ENCODE data around the gene GPX1. TPM values are rescaled to one million over a fixed set of nuclear protein-coding genes. Genes with fewer than 3 reads are reported as not detected.
A peak's percentile ranks its signal among the peaks of the same experiment; 100 is the strongest.
"Not testable (repeated sequence)": the region's sequence is repeated elsewhere in the genome, so short reads cannot be mapped to it uniquely, and the experiment has no call there.

GPX1 gene
- total RNA-seq, 1 donor from 2014 or later, result 130 TPM

- Mint-ChIP-seq H3K36me3 (ENCODE audit: insufficient read depth) (peaks cover 8% of the 10 kb centered on the region), H3K27ac (peak overlapping the region; percentile 53), H3K27me3 (no peaks in the 10 kb centered on the region), H3K4me3 (ENCODE audit: low read depth) (no peak overlapping the region), H3K9me3 (ENCODE audit: low read depth) (no peaks in the 10 kb centered on the region), H3K4me1 (ENCODE audit: low read depth) (peaks cover 9% of the 10 kb centered on the region)
- TF ChIP-seq, protein P1, sequence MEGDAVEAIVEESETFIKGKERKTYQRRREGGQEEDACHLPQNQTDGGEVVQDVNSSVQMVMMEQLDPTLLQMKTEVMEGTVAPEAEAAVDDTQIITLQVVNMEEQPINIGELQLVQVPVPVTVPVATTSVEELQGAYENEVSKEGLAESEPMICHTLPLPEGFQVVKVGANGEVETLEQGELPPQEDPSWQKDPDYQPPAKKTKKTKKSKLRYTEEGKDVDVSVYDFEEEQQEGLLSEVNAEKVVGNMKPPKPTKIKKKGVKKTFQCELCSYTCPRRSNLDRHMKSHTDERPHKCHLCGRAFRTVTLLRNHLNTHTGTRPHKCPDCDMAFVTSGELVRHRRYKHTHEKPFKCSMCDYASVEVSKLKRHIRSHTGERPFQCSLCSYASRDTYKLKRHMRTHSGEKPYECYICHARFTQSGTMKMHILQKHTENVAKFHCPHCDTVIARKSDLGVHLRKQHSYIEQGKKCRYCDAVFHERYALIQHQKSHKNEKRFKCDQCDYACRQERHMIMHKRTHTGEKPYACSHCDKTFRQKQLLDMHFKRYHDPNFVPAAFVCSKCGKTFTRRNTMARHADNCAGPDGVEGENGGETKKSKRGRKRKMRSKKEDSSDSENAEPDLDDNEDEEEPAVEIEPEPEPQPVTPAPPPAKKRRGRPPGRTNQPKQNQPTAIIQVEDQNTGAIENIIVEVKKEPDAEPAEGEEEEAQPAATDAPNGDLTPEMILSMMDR (IDR thresholded peaks at IDR 0.05; ENCODE audit: unreplicated experiment), result no peak
- no peak for DNase-seq (ENCODE audit: low spot score, unreplicated experiment)
Measured at GRCh38 chr3:49352890-49353421, 5.2 kb downstream of the GPX1 start.

- H3K36me3 Mint-ChIP-seq (ENCODE audit: insufficient read depth), result peaks cover 8% of the 10 kb centered on the region
- no peaks in the 10 kb centered on the region for H3K9me3 Mint-ChIP-seq (ENCODE audit: low read depth)
- peaks cover 9% of the 10 kb centered on the region for H3K4me1 Mint-ChIP-seq (ENCODE audit: low read depth)
- no peaks in the 10 kb centered on the region for H3K27me3 Mint-ChIP-seq
- H3K4me3 Mint-ChIP-seq (ENCODE audit: low read depth), result no peak overlapping the region
- no peak for DNase-seq (ENCODE audit: low spot score, unreplicated experiment)
- no peak overlapping the region for H3K27ac Mint-ChIP-seq
- TF ChIP-seq, protein P1 (IDR thresholded peaks at IDR 0.05; ENCODE audit: unreplicated experiment), result no peak
Measured at GRCh38 chr3:49352281-49352680, 5.9 kb downstream of the GPX1 start.

GRCh38 chr3:49351521-49352011, 6.6 kb downstream of the GPX1 start:
- peaks cover 9% of the 10 kb centered on the region for H3K4me1 Mint-ChIP-seq (ENCODE audit: low read depth)
- H3K9me3 Mint-ChIP-seq (ENCODE audit: low read depth), result no peaks in the 10 kb centered on the region
- TF ChIP-seq, protein P1 (IDR thresholded peaks at IDR 0.05; ENCODE audit: unreplicated experiment), result no peak
- H3K27me3 Mint-ChIP-seq, result no peaks in the 10 kb centered on the region
- peaks cover 8% of the 10 kb centered on the region for H3K36me3 Mint-ChIP-seq (ENCODE audit: insufficient read depth)
- no peak for DNase-seq (ENCODE audit: low spot score, unreplicated experiment)
- H3K4me3 Mint-ChIP-seq (ENCODE audit: low read depth), result no peak overlapping the region
- peak overlapping the region; percentile 2 for H3K27ac Mint-ChIP-seq

DNA sequence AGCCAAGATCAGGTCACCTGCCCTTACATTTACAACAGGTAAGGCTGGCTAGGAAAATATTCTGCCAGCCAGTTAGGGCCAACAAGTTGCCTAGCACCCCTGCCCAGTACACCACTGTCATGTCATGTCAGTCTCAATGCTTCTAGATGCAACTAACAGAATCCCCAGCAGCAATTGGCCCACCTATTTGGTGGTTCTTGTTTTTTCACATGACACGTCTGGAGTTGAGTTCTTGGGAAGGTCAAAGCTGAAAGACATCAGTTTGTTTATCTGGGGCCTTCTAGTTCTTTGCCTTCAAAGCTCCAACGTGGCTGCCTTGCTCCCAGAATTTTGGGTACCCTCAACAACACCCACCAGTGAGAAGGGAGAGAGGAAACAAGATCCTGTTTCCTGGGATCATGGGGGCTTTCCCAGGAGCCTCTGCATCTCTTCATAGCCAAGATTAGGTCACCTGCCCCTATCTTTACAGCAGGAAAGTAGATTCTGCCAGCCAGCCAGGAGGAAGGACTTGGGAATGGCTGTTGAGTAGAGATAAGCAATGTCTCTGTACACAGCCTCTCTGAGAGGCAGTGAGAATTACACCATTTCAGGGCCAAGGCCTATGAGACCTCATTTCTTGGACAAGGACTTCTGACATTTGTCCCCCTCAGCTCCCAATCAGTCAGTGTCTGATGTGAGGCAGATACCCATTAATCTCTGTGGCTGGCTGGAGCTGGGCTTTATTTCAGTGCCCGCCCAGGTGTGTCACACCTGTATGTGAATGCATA, 8.6 kb downstream of the GPX1 start:
- no peak overlapping the region for H3K27ac Mint-ChIP-seq
- no peak overlapping the region for H3K4me3 Mint-ChIP-seq (ENCODE audit: low read depth)
- H3K4me1 Mint-ChIP-seq (ENCODE audit: low read depth), result peaks cover 3% of the 10 kb centered on the region
- DNase-seq (ENCODE audit: low spot score, unreplicated experiment), result no peak
- H3K27me3 Mint-ChIP-seq, result no peaks in the 10 kb centered on the region
- H3K36me3 Mint-ChIP-seq (ENCODE audit: insufficient read depth), result peaks cover 2% of the 10 kb centered on the region
- TF ChIP-seq, protein P1 (IDR thresholded peaks at IDR 0.05; ENCODE audit: unreplicated experiment), result no peak
- no peaks in the 10 kb centered on the region for H3K9me3 Mint-ChIP-seq (ENCODE audit: low read depth)

- not testable (repeated sequence) for H3K27ac Mint-ChIP-seq; H3K36me3 Mint-ChIP-seq (ENCODE audit: insufficient read depth); H3K4me3 Mint-ChIP-seq (ENCODE audit: low read depth); DNase-seq (ENCODE audit: low spot score, unreplicated experiment); H3K4me1 Mint-ChIP-seq (ENCODE audit: low read depth); H3K27me3 Mint-ChIP-seq; H3K9me3 Mint-ChIP-seq (ENCODE audit: low read depth)
Measured at GRCh38 chr3:49348361-49348760, 9.8 kb downstream of the GPX1 start.

Data from progenitor cell of endocrine pancreas (in vitro differentiated cells).